Choroid plexus epithelial cell (primary cell): ENCODE data around the gene NFATC2.

ENCODE experiments used
- DNase-seq: peaks from one replicate; pipeline ENCODE4 v3.0.0-alpha.2; 2010; ENCODE audit warnings: low read depth
- H3K4me3 ChIP-seq: 2 replicates; pipeline ENCODE4 v1.5.1; 2011; ENCODE audit warnings: low read depth, mild to moderate bottlenecking, control low read depth, low read length, moderate library complexity
- TF ChIP-seq, protein P1 (sequence below): conservative IDR thresholded peaks from 2 replicates; pipeline ENCODE4 v1.5.1; 2011; ENCODE audit warnings: low read depth, mild to moderate bottlenecking, control low read depth, inconsistent platforms, low read length, moderate library complexity

NFATC2 gene

DNA sequence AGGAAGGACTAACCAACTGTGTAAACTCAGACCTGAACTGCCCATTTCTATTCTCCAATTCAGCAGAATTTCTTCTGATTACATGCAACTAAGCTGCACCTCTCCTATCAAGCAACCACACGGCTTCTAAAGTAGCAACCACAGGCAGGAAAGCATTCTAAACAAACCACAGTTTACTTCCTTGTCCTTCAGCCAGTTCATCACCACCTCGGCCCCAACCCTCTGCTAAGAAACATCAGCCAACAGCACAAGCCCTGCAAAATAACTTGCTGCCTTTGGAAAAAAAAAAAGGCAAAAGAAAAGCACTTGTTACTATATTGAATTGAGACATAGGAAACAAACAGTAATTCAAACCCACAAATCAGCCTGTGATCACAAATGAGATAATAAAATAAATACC lies 140.3 kb downstream of the NFATC2 start:
- peak; percentile 85 for DNase-seq
- H3K4me3 ChIP-seq = no peak overlapping the region
- TF ChIP-seq, protein P1, sequence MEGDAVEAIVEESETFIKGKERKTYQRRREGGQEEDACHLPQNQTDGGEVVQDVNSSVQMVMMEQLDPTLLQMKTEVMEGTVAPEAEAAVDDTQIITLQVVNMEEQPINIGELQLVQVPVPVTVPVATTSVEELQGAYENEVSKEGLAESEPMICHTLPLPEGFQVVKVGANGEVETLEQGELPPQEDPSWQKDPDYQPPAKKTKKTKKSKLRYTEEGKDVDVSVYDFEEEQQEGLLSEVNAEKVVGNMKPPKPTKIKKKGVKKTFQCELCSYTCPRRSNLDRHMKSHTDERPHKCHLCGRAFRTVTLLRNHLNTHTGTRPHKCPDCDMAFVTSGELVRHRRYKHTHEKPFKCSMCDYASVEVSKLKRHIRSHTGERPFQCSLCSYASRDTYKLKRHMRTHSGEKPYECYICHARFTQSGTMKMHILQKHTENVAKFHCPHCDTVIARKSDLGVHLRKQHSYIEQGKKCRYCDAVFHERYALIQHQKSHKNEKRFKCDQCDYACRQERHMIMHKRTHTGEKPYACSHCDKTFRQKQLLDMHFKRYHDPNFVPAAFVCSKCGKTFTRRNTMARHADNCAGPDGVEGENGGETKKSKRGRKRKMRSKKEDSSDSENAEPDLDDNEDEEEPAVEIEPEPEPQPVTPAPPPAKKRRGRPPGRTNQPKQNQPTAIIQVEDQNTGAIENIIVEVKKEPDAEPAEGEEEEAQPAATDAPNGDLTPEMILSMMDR = no peak

DNA sequence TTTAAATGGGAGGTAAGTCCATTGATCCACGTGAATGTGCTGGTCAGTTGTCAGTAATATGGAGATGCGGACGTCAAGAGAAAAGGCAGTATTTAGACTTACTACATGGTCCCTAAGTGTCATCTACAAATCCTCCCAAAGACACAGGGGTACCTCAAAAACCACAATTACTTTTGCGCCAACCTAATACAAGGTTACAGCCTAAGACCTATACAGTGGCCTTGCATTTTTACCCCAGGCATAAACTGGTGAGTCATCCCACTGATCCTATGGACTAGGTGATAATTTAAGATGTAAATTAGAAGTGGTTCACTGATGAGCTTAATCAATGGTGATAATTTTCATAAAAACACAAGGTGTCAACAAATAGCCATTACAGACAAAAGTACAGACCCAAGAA lies 141.0 kb downstream of the NFATC2 start:
- TF ChIP-seq, protein P1 = no peak
- no peak for DNase-seq
- no peak overlapping the region for H3K4me3 ChIP-seq

DNA sequence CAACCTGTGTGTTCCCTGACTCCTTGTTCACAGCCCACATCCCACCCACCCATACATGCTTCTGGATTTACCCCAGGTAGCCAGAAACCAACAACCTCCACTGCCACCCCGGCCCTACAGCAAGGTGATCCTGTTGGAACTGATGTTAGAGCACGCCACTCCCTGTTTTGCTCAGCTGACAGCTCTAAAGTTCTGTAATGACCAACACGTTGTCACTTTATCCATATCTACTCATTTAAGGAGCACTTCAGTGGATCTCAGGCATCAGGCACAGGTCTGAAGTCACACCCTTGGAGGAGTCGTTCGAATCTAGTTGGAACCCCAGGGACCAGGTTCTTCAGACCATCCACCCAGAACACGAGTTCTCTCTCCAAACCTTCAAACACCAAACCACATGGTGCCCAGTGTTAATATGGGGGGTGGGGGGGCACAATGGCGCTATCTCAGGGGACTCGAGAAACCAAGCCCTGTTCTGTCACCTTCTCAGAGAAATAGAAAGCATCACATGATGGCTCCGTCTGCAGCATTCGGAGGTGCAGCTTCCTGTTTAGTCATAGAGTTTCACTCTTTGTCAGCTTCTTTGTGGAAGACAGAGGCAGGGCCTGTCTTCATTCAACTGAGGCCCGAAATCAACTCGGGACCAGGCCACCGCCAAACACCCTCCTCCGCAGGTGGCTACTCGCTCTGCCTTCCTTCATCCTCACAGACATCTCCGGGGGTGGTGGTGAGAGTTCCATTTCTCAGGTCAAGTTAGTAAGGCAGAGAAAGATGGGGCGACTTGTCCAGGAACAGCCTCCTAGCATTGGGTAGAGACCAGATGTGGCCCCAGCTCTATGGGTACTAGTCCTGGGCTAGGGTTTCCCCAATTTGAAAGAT lies 142.2 kb downstream of the NFATC2 start:
- TF ChIP-seq, protein P1 = no peak
- peak; percentile 22 for DNase-seq
- no peak overlapping the region for H3K4me3 ChIP-seq

DNA sequence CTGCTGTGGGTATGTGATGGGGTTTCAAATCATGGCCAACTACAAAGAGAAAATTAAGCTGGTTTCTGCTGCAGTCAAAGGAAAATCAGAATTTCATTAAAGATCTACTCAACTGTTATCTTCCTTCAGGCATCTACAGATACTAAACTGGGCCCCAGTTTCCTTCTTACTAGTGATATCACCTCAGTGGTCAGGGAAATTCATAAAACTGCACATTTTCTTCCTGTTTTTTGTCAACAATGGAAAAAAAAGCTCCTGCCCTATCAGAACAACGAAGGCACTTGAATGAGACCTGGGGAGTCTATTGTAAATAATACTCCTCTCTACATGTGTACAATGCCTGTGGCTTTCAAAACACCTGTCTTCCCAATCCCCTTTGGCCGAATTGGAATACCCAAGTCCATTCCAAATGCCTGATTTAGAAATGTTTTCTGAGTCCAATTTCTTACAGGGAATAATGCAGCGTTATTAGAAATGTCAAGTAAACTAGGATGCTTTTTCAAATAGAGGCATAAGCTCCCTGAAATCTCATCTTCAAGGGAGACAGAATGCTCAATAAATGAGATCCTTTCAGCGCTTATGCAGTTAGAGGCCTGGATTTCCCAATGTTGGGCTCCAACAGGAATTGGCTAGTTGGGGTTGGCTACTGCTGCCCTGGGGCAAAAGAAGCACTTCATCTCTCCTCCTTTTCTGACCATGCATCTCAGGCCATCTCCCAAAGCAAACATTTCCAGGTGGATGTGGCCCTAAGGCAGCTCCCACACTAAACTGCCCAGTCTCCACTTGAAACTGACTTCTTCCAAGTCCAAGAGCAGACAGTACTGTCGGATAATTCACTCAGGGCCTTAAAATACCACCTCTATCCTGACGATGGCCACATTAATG lies 143.3 kb downstream of the NFATC2 start:
- no peak overlapping the region for H3K4me3 ChIP-seq
- TF ChIP-seq, protein P1 = no peak
- DNase-seq = no peak

DNA sequence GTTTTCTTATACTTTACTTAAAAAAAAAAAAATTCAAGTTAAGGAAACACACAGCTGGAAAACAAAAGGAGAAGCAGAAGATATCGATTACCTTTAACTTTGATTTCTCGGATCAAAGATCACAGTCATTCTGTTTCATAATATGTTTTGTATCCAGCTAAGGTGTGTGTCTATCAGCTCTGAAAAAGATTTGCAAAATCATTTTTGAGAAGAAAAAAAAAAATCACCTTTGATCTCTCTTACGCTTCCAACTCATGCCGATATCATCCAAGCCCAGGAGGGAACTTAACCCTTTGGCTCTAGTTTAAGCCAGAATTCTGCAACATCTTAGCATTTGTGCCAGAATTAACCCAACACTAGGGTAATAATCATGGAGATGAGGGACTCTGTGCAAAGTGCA lies 144.0 kb downstream of the NFATC2 start:
- TF ChIP-seq, protein P1 = no peak
- DNase-seq = no peak
- no peak overlapping the region for H3K4me3 ChIP-seq

DNA sequence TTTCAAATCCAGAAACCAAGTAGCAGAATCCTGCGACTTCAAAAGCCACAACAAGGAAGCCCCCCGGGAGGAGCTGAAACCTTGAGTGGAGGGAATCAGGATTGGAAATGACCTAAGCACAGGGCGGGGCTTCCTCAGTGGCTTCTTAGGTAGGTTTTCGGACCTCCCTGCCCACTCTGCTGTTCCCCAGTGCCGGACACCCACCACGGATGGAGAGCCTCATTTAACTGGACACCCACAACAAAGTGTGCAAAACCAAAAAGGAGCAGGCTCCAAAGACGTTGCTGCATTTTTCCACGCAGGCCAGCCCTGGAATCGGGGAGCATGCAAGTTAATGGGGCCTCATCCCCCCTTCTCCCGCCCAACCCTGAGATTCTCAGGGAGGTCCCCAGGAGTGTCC lies 144.4 kb downstream of the NFATC2 start:
- H3K4me3 ChIP-seq = no peak overlapping the region
- TF ChIP-seq, protein P1 = no peak
- DNase-seq = no peak
